CD4-positive, alpha-beta T cell (primary cell): ENCODE data around the gene RGS12. TPM values are rescaled to one million over a fixed set of nuclear protein-coding genes. Genes with fewer than 3 reads are reported as not detected.

ENCODE experiments used
- ATAC-seq: fragments of 200-7000 bp; cut with Tn5 transposase; one replicate; pipeline ENCODE4 v1.10.0; 2022; ENCODE audit warnings: mild to moderate bottlenecking; ENCODE audit not compliant: poor library complexity
- CTCF ChIA-PET: fragments of 350-600 bp; sonication (Branson Sonifier 250); formaldehyde crosslinking; loops from one replicate; lab custom pipeline; 2021; ENCODE audit warnings: antibody characterized with exemption, inconsistent platforms; lab: Charles Lee
- POLR2A ChIA-PET: fragments of 350-600 bp; sonication (Branson Sonifier 250); formaldehyde crosslinking; loops from one replicate; lab custom pipeline; 2021; ENCODE audit warnings: antibody characterized with exemption, inconsistent platforms; lab: Charles Lee
- DNase-seq, 14 experiments: peaks; one replicate each; pipeline ENCODE4 v3.0.0-alpha.2; 2013 to 2020; ENCODE audit warnings: mixed read lengths in 2 of 14
- H3K27ac ChIP-seq, 2 donors: one replicate each; pipeline versions ENCODE4 v1.5.1 to v1.7.0; 2013; ENCODE audit warnings: low read length in 2 of 2, low read depth in 1 of 2, mild to moderate bottlenecking in 1 of 2
- H3K27me3 ChIP-seq, 2 experiments: 1 replicate in 1 of 2; 2 replicates in 1 of 2; pipeline versions ENCODE4 v1.6.1 to v1.7.0; 2013; ENCODE audit warnings: low read length in 2 of 2, control low read depth in 1 of 2, mild to moderate bottlenecking in 1 of 2, moderate library complexity in 1 of 2; ENCODE audit not compliant: insufficient read depth in 2 of 2, control insufficient read depth in 1 of 2
- H3K36me3 ChIP-seq: one replicate; pipeline ENCODE4 v1.6.1; 2013; ENCODE audit warnings: low read length, control low read depth; ENCODE audit not compliant: insufficient read depth
- H3K4me1 ChIP-seq: one replicate; pipeline ENCODE4 v1.6.1; 2013; ENCODE audit warnings: low read length, control low read depth; ENCODE audit not compliant: insufficient read depth
- H3K4me3 ChIP-seq: one replicate; pipeline ENCODE4 v1.5.1; 2013; ENCODE audit warnings: mild to moderate bottlenecking, low read length, moderate library complexity
- H3K9me3 ChIP-seq, 2 experiments: 1 replicate in 1 of 2; 2 replicates in 1 of 2; pipeline versions ENCODE4 v1.6.1 to v1.7.0; 2013; ENCODE audit warnings: low read length in 2 of 2, mild to moderate bottlenecking in 2 of 2, control low read depth in 1 of 2, moderate library complexity in 1 of 2; ENCODE audit not compliant: control insufficient read depth in 1 of 2, insufficient read depth in 1 of 2
- H3K27ac Mint-ChIP-seq: one replicate; pipeline ENCODE4 v1.8.0; 2020; ENCODE audit warnings: mixed read lengths
- H3K27me3 Mint-ChIP-seq: one replicate; pipeline ENCODE4 v1.8.0; 2021; ENCODE audit warnings: mixed read lengths
- H3K36me3 Mint-ChIP-seq: one replicate; pipeline ENCODE4 v1.8.0; 2021; ENCODE audit warnings: low read depth, mixed read lengths
- H3K4me1 Mint-ChIP-seq: one replicate; pipeline ENCODE4 v1.8.0; 2021; ENCODE audit warnings: low read depth, mixed read lengths
- H3K4me3 Mint-ChIP-seq: one replicate; pipeline ENCODE4 v1.8.0; 2020; ENCODE audit warnings: mild to moderate bottlenecking, mixed read lengths
- H3K9me3 Mint-ChIP-seq: one replicate; pipeline ENCODE4 v1.8.0; 2020; ENCODE audit warnings: mixed read lengths
- CTCF ChIP-seq: fragments of 200-600 bp; IDR thresholded peaks from one replicate; pipeline ENCODE4 v1.8.0; 2022; ENCODE audit warnings: antibody characterized with exemption, mild to moderate bottlenecking
- intact Hi-C, 2 experiments: fragments of 100-400 bp; cut with DNase I in 1 of 2; cut with micrococcal nuclease in 1 of 2; formaldehyde crosslinking; loops; one replicate each; pipeline versions ENCODE4 v1.15.1 to v1.9.0; 2023 to 2025; cut with DNase I, micrococcal nuclease
- total RNA-seq, 174 experiments: library from RNA in 2 of 174; stranded (reverse) in 2 of 174; gene quantifications; one replicate each; pipeline ENCODE4 v1.2.3 and lab custom pipeline; 2021 to 2026

The RGS12 gene
- total RNA-seq, 2 experiments from 2014 or later, result 14.1 to 16.9 TPM

- Histone ChIP-seq H3K36me3 (no peaks in the 10 kb centered on the region), H3K4me3 (no peak overlapping the region), H3K4me1 (no peaks in the 10 kb centered on the region), H3K27me3 (no peaks in the 10 kb centered on the region), H3K27ac (no peak overlapping the region), H3K9me3 (no peaks in the 10 kb centered on the region)
- Mint-ChIP-seq H3K9me3 (no peaks in the 10 kb centered on the region), H3K36me3 (no peaks in the 10 kb centered on the region), H3K4me1 (peaks cover 12% of the 10 kb centered on the region), H3K27me3 (no peaks in the 10 kb centered on the region), H3K4me3 (no peak overlapping the region), H3K27ac (no peak overlapping the region)
- ATAC-seq (no peak), DNase-seq (no peak)
- POLR2A ChIA-PET, result no interaction called here
- no peak for TF ChIP-seq CTCF
- CTCF ChIA-PET, result interaction anchor here (1.2 kb wide), 1 partner anchor 10 kb away, joined by 4 read pairs; no protein-coding TSS in a partner anchor
- intact Hi-C loops, result no loop called here
Observed at GRCh38 chr4:3335982-3336381, 43.2 kb downstream of the RGS12 start.

- Histone ChIP-seq H3K4me1 (no peaks in the 10 kb centered on the region), H3K27ac (no peak overlapping the region), H3K27me3 (no peaks in the 10 kb centered on the region), H3K4me3 (no peak overlapping the region), H3K9me3 (no peaks in the 10 kb centered on the region), H3K36me3 (no peaks in the 10 kb centered on the region)
- H3K27ac Mint-ChIP-seq, result no peak overlapping the region
- ChIA-PET POLR2A (no interaction called here), CTCF (interaction anchor here (1.2 kb wide), 1 partner anchor 9 kb away, joined by 4 read pairs; no protein-coding TSS in a partner anchor)
- no peaks in the 10 kb centered on the region for H3K36me3 Mint-ChIP-seq
- peaks cover 12% of the 10 kb centered on the region for H3K4me1 Mint-ChIP-seq
- no peak overlapping the region for H3K4me3 Mint-ChIP-seq
- TF ChIP-seq CTCF, result no peak
- no peak for DNase-seq
- no peak for ATAC-seq
- no peaks in the 10 kb centered on the region for H3K9me3 Mint-ChIP-seq
- intact Hi-C loops, result no loop called here
- H3K27me3 Mint-ChIP-seq, result no peaks in the 10 kb centered on the region
Observed at GRCh38 chr4:3336382-3337356, 43.8 kb downstream of the RGS12 start.

GRCh38 chr4:3337357-3337732, 44.5 kb downstream of the RGS12 start:
- Mint-ChIP-seq H3K27me3 (no peaks in the 10 kb centered on the region), H3K9me3 (no peaks in the 10 kb centered on the region), H3K36me3 (peaks cover under 1% of the 10 kb centered on the region), H3K27ac (no peak overlapping the region), H3K4me3 (no peak overlapping the region), H3K4me1 (peaks cover 19% of the 10 kb centered on the region)
- no peak for ATAC-seq
- no peak for TF ChIP-seq CTCF
- H3K36me3 ChIP-seq, result no peaks in the 10 kb centered on the region
- intact Hi-C loops, result no loop called here
- H3K27me3 ChIP-seq, result no peaks in the 10 kb centered on the region
- H3K4me1 ChIP-seq, result peaks cover 3% of the 10 kb centered on the region
- ChIA-PET POLR2A (no interaction called here), CTCF (no interaction called here)
- no peak overlapping the region for H3K27ac ChIP-seq
- H3K9me3 ChIP-seq, result no peaks in the 10 kb centered on the region
- no peak for DNase-seq
- H3K4me3 ChIP-seq, result no peak overlapping the region
